Esophagus muscularis mucosa (tissue), 4 donors: ENCODE measurements around the gene AMPD1. TPM values are rescaled to one million over a fixed set of nuclear protein-coding genes. Genes with fewer than 3 reads are reported as not detected.

Experiments used
- DNase-seq: peaks from one replicate; pipeline ENCODE4 v3.0.0-alpha.2; 2017; ENCODE audit errors: extremely low spot score
- H3K27ac ChIP-seq, 4 donors: fragments of 200-600 bp; sonication (generic); replicated peaks in 1 of 4; 1 replicate in 3 of 4; 2 replicates in 1 of 4; pipeline ENCODE4 v1.5.1; 2016 to 2019; ENCODE audit warnings: mild to moderate bottlenecking in 1 of 4
- H3K27me3 ChIP-seq, 4 donors: fragments of 200-600 bp; sonication (generic); one replicate each; pipeline versions ENCODE4 v1.5.1 to v1.6.0; 2016 to 2019
- H3K36me3 ChIP-seq, 4 donors: fragments of 200-600 bp; sonication (generic); one replicate each; pipeline ENCODE4 v1.5.1; 2016 to 2019
- H3K4me1 ChIP-seq, 4 donors: fragments of 200-600 bp; sonication (generic); one replicate each; pipeline ENCODE4 v1.5.1; 2016 to 2019
- H3K4me3 ChIP-seq, 4 donors: fragments of 200-600 bp; sonication (generic); 1 replicate in 2 of 4; 2 replicates in 2 of 4; pipeline ENCODE4 v1.5.1; 2016 to 2019; ENCODE audit warnings: mild to moderate bottlenecking in 4 of 4, moderate library complexity in 1 of 4
- H3K9me3 ChIP-seq, 4 donors: fragments of 200-600 bp; sonication (generic); 1 replicate in 3 of 4; 2 replicates in 1 of 4; pipeline ENCODE4 v1.5.1; 2016 to 2019
- CTCF ChIP-seq, 3 experiments: fragments of 200-600 bp in 2 of 3; fragments of 450-650 bp in 1 of 3; sonication (generic) in 2 of 3; IDR thresholded peaks; one replicate each; pipeline ENCODE4 v1.5.1; 2017 to 2019; ENCODE audit warnings: antibody characterized with exemption in 3 of 3, mild to moderate bottlenecking in 2 of 3, moderate library complexity in 1 of 3
- EP300 ChIP-seq: sonication (generic); formaldehyde crosslinking; IDR thresholded peaks from one replicate; pipeline ENCODE4 v1.6.1; 2017; ENCODE audit warnings: antibody characterized with exemption
- POLR2A ChIP-seq: fragments of 450-650 bp; IDR thresholded peaks from one replicate; pipeline ENCODE4 v1.6.1; 2017; ENCODE audit warnings: antibody characterized with exemption, moderate library complexity, mild to moderate bottlenecking, low read depth
- POLR2AphosphoS5 ChIP-seq, 2 donors: sonication (generic); formaldehyde crosslinking; IDR thresholded peaks; one replicate each; pipeline ENCODE4 v1.6.1; 2017; ENCODE audit warnings: antibody characterized with exemption in 2 of 2
- WGBS: methylation state at CpG from one replicate; pipeline ENCODE4 v1.1.5; 2018; 5-methylcytosine and 5-hydroxymethylcytosine counted together
- intact Hi-C: fragments of 100-400 bp; cut with DNase I; formaldehyde crosslinking; loops from one replicate; pipeline ENCODE4 v1.15.1; 2023
- total RNA-seq, 4 donors: library from RNA; depleted of rRNA; stranded (reverse); fragments of >200 nt; gene quantifications; one replicate each; pipeline versions ENCODE4 v1.1.0 to v1.2.1, GENCODE V29; 2016

Gene AMPD1
- total RNA-seq, 4 donors from 2014 or later: not detected

GRCh38 chr1:114651893-114652292 is 43.5 kb downstream of the AMPD1 start:
- H3K27me3 ChIP-seq: no peaks in the 10 kb centered on the region
- H3K4me1 ChIP-seq: no peaks in the 10 kb centered on the region
- TF ChIP-seq POLR2A: no peak
- TF ChIP-seq CTCF (IDR thresholded peaks at IDR 0.05): no peak
- TF ChIP-seq EP300: no peak
- TF ChIP-seq POLR2AphosphoS5 (IDR thresholded peaks at IDR 0.05): no peak
- H3K4me3 ChIP-seq: no peak overlapping the region
- intact Hi-C loops: no loop called here
- DNase-seq: no peak
- no peaks in the 10 kb centered on the region for H3K36me3 ChIP-seq
- no peak overlapping the region for H3K27ac ChIP-seq
- H3K9me3 ChIP-seq: no peaks in the 10 kb centered on the region
- WGBS: 73% methylated on average over 2 of the region's 2 CpGs

GRCh38 chr1:114648503-114648902 is 46.8 kb downstream of the AMPD1 start:
- Histone ChIP-seq H3K9me3 (no peaks in the 10 kb centered on the region), H3K27me3 (no peaks in the 10 kb centered on the region), H3K27ac (no peak overlapping the region), H3K4me3 (no peak overlapping the region), H3K4me1 (no peaks in the 10 kb centered on the region), H3K36me3 (no peaks in the 10 kb centered on the region)
- TF ChIP-seq POLR2AphosphoS5 (IDR thresholded peaks at IDR 0.05) (no peak), EP300 (no peak), POLR2A (no peak), CTCF (IDR thresholded peaks at IDR 0.05) (no peak)
- 90% methylated on average over 1 of the region's 1 CpG for WGBS
- no peak for DNase-seq
- intact Hi-C loops: no loop called here

- H3K36me3 ChIP-seq: no peaks in the 10 kb centered on the region
- WGBS: 82% methylated on average over 2 of the region's 2 CpGs
- intact Hi-C loops: no loop called here
- no peak for TF ChIP-seq EP300
- TF ChIP-seq POLR2A: no peak
- TF ChIP-seq CTCF (IDR thresholded peaks at IDR 0.05): no peak
- no peak for TF ChIP-seq POLR2AphosphoS5 (IDR thresholded peaks at IDR 0.05)
- H3K4me1 ChIP-seq: no peaks in the 10 kb centered on the region
- H3K4me3 ChIP-seq: no peak overlapping the region
- no peaks in the 10 kb centered on the region for H3K27me3 ChIP-seq
- H3K9me3 ChIP-seq: no peaks in the 10 kb centered on the region
- DNase-seq: no peak
- no peak overlapping the region for H3K27ac ChIP-seq
These were observed 54.0 kb downstream of the AMPD1 start for GRCh38 chr1:114641377-114641776.

- intact Hi-C loops: no loop called here
- Histone ChIP-seq H3K27ac (no peak overlapping the region), H3K36me3 (no peaks in the 10 kb centered on the region), H3K4me1 (no peaks in the 10 kb centered on the region), H3K9me3 (no peaks in the 10 kb centered on the region), H3K4me3 (no peak overlapping the region), H3K27me3 (no peaks in the 10 kb centered on the region)
- no peak for DNase-seq
- no peak for TF ChIP-seq POLR2AphosphoS5 (IDR thresholded peaks at IDR 0.05)
- TF ChIP-seq CTCF (IDR thresholded peaks at IDR 0.05): no peak
- no peak for TF ChIP-seq POLR2A
- no peak for TF ChIP-seq EP300
- WGBS: 83% methylated on average over 3 of the region's 3 CpGs
These were observed 56.4 kb downstream of the AMPD1 start for GRCh38 chr1:114638910-114639309.

GRCh38 chr1:114632427-114632826 is 62.9 kb downstream of the AMPD1 start:
- H3K9me3 ChIP-seq: no peaks in the 10 kb centered on the region
- TF ChIP-seq CTCF (IDR thresholded peaks at IDR 0.05) (no peak), POLR2AphosphoS5 (IDR thresholded peaks at IDR 0.05) (no peak), POLR2A (no peak), EP300 (no peak)
- H3K27me3 ChIP-seq: no peaks in the 10 kb centered on the region
- H3K4me3 ChIP-seq: no peak overlapping the region
- H3K27ac ChIP-seq: no peak overlapping the region
- H3K4me1 ChIP-seq: no peaks in the 10 kb centered on the region
- H3K36me3 ChIP-seq: no peaks in the 10 kb centered on the region
- DNase-seq: no peak
- intact Hi-C loops: no loop called here
